ENCODE data around the gene PARD3B. TPM values are rescaled to one million over a fixed set of nuclear protein-coding genes. Genes with fewer than 3 reads are reported as not detected.

The PARD3B gene
- total and polyA plus RNA-seq, 2 experiments from 2014 or later = 4.3 to 8.5 TPM

DNA sequence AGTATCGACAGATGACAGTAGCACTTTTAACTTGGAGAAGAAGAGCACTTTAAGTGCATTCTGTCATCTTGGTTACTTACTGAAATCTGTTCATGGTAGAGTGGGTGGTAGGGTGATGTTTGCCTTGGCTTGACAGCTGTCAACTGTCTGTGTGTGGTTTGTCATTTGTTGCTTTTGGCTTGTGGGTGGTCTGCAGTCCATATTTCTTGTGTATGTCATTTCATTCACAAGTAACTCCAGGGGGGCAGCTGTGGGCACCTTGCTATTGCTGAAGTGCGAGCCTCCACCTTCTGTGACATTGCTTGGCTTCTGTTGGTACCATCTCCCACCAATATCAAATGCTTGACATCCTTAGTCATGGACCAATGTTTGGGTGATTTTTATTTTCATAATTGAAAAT lies 825.5 kb downstream of the PARD3B start:
- peaks cover 16% of the 10 kb centered on the region for H3K4me1 ChIP-seq (ENCODE audit: low read depth)
- no peak overlapping the region for H3K27ac ChIP-seq
- TF ChIP-seq, protein P1, sequence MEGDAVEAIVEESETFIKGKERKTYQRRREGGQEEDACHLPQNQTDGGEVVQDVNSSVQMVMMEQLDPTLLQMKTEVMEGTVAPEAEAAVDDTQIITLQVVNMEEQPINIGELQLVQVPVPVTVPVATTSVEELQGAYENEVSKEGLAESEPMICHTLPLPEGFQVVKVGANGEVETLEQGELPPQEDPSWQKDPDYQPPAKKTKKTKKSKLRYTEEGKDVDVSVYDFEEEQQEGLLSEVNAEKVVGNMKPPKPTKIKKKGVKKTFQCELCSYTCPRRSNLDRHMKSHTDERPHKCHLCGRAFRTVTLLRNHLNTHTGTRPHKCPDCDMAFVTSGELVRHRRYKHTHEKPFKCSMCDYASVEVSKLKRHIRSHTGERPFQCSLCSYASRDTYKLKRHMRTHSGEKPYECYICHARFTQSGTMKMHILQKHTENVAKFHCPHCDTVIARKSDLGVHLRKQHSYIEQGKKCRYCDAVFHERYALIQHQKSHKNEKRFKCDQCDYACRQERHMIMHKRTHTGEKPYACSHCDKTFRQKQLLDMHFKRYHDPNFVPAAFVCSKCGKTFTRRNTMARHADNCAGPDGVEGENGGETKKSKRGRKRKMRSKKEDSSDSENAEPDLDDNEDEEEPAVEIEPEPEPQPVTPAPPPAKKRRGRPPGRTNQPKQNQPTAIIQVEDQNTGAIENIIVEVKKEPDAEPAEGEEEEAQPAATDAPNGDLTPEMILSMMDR (IDR thresholded peaks at IDR 0.05; ENCODE audit: low read depth, low read length) = no peak
- H3K4me3 ChIP-seq = no peak overlapping the region
- no peaks in the 10 kb centered on the region for H3K27me3 ChIP-seq
- DNase-seq (ENCODE audit: low read depth in 1 of 2, low spot score in 1 of 2) = no peak
- no peaks in the 10 kb centered on the region for H3K36me3 ChIP-seq
- peaks cover 2% of the 10 kb centered on the region for H3K9me3 ChIP-seq (ENCODE audit: low read depth)

DNA sequence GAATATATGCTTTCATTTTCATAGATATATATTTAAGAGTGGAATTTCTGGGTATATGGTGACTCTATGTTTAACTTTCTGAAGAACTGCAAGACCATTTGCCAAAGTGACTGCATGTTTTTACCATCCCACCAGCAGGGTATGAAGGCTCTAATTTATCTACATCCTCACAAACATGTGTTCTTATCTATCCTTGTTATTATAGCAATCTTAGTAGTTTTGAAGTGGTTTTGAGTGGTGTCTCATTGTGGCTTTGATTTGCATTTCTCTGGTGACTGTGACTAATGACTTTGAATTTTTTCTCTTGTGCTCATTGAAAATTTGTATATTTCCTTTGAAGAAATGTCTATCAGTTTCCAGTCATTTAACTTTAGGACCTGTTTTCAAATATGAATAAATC lies 826.9 kb downstream of the PARD3B start:
- Histone ChIP-seq H3K9me3 (ENCODE audit: low read depth) (peaks cover 2% of the 10 kb centered on the region), H3K27me3 (no peaks in the 10 kb centered on the region), H3K4me1 (ENCODE audit: low read depth) (peaks cover 4% of the 10 kb centered on the region), H3K27ac (no peak overlapping the region), H3K4me3 (no peak overlapping the region), H3K36me3 (no peaks in the 10 kb centered on the region)
- DNase-seq (ENCODE audit: low read depth in 1 of 2, low spot score in 1 of 2) = peak; percentile 6 to 33
- TF ChIP-seq, protein P1 (IDR thresholded peaks at IDR 0.05; ENCODE audit: low read depth, low read length) = no peak

DNA sequence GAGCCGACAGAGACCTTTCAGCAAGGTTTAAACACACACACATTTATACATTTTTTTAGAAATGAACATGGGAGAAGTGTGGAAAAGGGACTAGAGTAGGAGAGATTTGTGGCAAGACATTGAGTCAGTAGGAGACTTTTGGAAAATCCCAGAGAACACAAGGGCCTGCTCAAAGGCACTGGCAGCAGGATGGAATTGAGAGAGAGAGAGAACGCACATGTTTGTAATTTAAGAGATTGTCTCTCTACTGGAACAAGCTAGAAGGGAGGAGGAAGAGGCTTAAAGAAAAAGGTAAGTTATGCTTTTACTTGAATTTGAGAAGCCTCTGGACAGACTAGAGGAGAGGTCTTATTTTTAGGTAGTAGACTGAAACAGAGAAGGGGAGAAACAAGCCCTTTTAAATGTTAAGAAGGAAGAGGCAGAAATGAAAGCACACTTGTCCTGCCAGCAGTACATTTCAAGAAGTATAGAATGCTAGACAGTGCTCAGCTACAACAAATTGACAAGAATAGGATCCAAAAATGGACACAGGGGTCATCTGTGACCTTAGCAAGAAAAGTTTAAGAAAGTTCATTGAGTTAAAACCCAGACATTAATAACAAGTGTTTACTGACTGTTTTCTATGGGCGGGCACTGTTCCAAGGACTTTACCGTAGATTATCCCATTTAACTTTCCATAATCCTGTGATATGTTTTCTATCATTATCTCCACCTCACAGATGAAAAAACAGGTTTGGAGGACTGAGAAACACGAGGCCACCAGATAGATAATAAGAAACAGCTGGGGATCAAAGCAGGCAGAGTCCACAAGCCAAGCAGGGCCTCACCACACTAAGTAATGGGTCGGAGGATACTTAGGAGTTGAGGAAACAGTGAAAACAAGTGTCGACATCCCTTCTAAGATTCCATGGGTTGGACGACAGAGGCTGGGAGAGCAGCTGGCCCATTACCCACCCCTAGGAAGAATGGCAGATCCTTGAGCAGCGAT lies 830.5 kb downstream of the PARD3B start:
- Histone ChIP-seq H3K27ac (no peak overlapping the region), H3K36me3 (no peaks in the 10 kb centered on the region), H3K4me1 (ENCODE audit: low read depth) (no peaks in the 10 kb centered on the region), H3K4me3 (no peak overlapping the region), H3K9me3 (ENCODE audit: low read depth) (peaks cover 2% of the 10 kb centered on the region), H3K27me3 (no peaks in the 10 kb centered on the region)
- TF ChIP-seq, protein P1 (IDR thresholded peaks at IDR 0.05; ENCODE audit: low read depth, low read length) = no peak
- no peak for DNase-seq (ENCODE audit: low read depth in 1 of 2, low spot score in 1 of 2)

DNA sequence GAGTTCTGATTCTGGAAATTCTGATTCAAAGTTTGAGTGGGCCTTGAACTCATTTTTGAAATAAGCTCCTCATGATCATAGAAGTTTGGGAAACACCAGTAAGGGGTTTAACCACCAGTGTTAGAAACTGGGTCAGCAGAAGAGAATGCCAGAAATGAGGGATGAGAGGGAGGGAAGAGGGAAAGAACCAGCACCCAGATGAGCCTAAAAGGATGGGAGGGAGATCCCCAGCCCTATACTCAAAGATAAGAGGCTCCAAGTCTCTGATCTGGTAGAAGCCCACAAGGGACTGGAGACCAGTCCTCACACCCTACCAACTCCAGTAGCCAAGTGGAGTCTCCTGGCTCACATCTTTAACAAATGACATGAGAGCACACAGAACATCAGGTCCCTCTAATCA lies 832.0 kb downstream of the PARD3B start:
- Histone ChIP-seq H3K4me3 (no peak overlapping the region), H3K9me3 (ENCODE audit: low read depth) (no peaks in the 10 kb centered on the region), H3K4me1 (ENCODE audit: low read depth) (no peaks in the 10 kb centered on the region), H3K36me3 (no peaks in the 10 kb centered on the region), H3K27me3 (no peaks in the 10 kb centered on the region), H3K27ac (no peak overlapping the region)
- no peak for DNase-seq (ENCODE audit: low read depth in 1 of 2, low spot score in 1 of 2)
- TF ChIP-seq, protein P1 (IDR thresholded peaks at IDR 0.05; ENCODE audit: low read depth, low read length) = no peak

DNA sequence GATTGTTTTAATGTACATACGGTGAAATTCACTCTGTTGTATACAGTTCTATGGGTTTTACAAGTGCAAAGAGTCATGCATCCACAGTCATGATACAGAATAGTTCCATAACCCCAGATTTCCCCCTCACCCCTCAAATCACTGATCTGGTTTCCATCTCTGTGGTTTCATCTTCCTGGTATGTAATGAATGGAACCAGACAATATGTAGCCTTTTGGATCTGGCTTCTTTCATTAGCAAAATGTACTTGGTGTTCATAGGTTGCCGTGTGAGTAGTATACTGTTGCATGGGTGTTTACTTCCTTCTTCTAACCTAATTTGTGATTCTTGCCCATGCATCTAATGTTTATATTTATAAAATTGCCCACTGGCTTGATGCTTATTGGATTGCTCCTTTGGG lies 838.3 kb downstream of the PARD3B start:
- no peaks in the 10 kb centered on the region for H3K27me3 ChIP-seq
- no peak overlapping the region for H3K27ac ChIP-seq
- DNase-seq (ENCODE audit: low read depth in 1 of 2, low spot score in 1 of 2) = no peak
- H3K4me1 ChIP-seq (ENCODE audit: low read depth) = no peaks in the 10 kb centered on the region
- no peaks in the 10 kb centered on the region for H3K9me3 ChIP-seq (ENCODE audit: low read depth)
- no peaks in the 10 kb centered on the region for H3K36me3 ChIP-seq
- TF ChIP-seq, protein P1 (IDR thresholded peaks at IDR 0.05; ENCODE audit: low read depth, low read length) = no peak
- no peak overlapping the region for H3K4me3 ChIP-seq
